OCI-LY7 (cell line): Measurements from ENCODE around the gene G6PC1. TPM values are rescaled to one million over a fixed set of nuclear protein-coding genes. Genes with fewer than 3 reads are reported as not detected.
"Not testable (repeated sequence)": the region's sequence is repeated elsewhere in the genome, so short reads cannot be mapped to it uniquely, and the experiment has no call there.

Experiments
- BruUV-seq: library from RNA; stranded (reverse); fragments of 400-500 nt; replicated peaks from 2 replicates; lab custom pipeline; 2021; lab: Mats Ljungman, UMichigan
- CTCF ChIA-PET: fragments of 300-600 bp; sonication (Branson Sonifier 250); formaldehyde crosslinking; loops from one replicate; lab custom pipeline; 2022; ENCODE audit warnings: antibody characterized with exemption; ENCODE audit not compliant: unreplicated experiment; lab: Charles Lee
- POLR2A ChIA-PET: fragments of 300-600 bp; sonication (Branson Sonifier 250); formaldehyde crosslinking; loops from one replicate; lab custom pipeline; 2022; ENCODE audit warnings: antibody characterized with exemption; lab: Charles Lee
- DNase-seq: peaks from one replicate; pipeline ENCODE4 v3.0.0-alpha.2; 2015; ENCODE audit warnings: low spot score
- H2AFZ ChIP-seq: fragments of 200-600 bp; sonication (generic), shearing (Covaris generic); 2 replicates; pipeline ENCODE4 v1.6.1; 2014; ENCODE audit warnings: mild to moderate bottlenecking, antibody characterized with exemption, low read length, moderate library complexity
- H3K27ac ChIP-seq: fragments of 200-600 bp; sonication (generic); 2 replicates; pipeline ENCODE4 v1.5.1; 2014; ENCODE audit warnings: mixed run types, low read depth, mild to moderate bottlenecking, moderate library complexity, low read length, inconsistent platforms; ENCODE audit not compliant: poor library complexity, severe bottlenecking
- H3K36me3 ChIP-seq: fragments of 200-600 bp; sonication (generic); 2 replicates; pipeline ENCODE4 v1.6.1; 2014; ENCODE audit warnings: mild to moderate bottlenecking, antibody characterized with exemption, low read length, moderate library complexity, mixed read lengths; ENCODE audit not compliant: insufficient read depth
- H3K4me1 ChIP-seq: fragments of 200-600 bp; sonication (generic); 2 replicates; pipeline ENCODE4 v1.5.1; 2014; ENCODE audit warnings: mild to moderate bottlenecking, low read length; ENCODE audit not compliant: insufficient read depth, poor library complexity, severe bottlenecking
- H3K4me2 ChIP-seq: fragments of 200-600 bp; sonication (generic); 2 replicates; pipeline ENCODE4 v1.6.1; 2014; ENCODE audit warnings: mild to moderate bottlenecking, low read length
- H3K4me3 ChIP-seq: fragments of 200-600 bp; sonication (generic); 2 replicates; pipeline ENCODE4 v1.5.1; 2014; ENCODE audit warnings: mild to moderate bottlenecking, low read depth, low read length; ENCODE audit not compliant: poor library complexity, severe bottlenecking
- H3K79me2 ChIP-seq: fragments of 200-600 bp; sonication (generic); 2 replicates; pipeline ENCODE4 v1.6.1; 2016; ENCODE audit warnings: low read depth, mild to moderate bottlenecking, low read length, moderate library complexity, mixed read lengths; ENCODE audit not compliant: insufficient read depth
- H3K9me2 ChIP-seq: fragments of 200-600 bp; sonication (generic); 2 replicates; pipeline ENCODE4 v1.6.1; 2016; ENCODE audit warnings: mild to moderate bottlenecking, low read length, mixed read lengths; ENCODE audit not compliant: insufficient read depth
- H3K9me3 ChIP-seq: fragments of 200-600 bp; sonication (generic); 2 replicates; pipeline ENCODE4 v1.6.1; 2014; ENCODE audit warnings: mild to moderate bottlenecking, mixed run types, low read length, mixed read lengths
- H4K20me1 ChIP-seq: fragments of 200-600 bp; sonication (generic); 2 replicates; pipeline ENCODE4 v1.6.1; 2014; ENCODE audit warnings: mild to moderate bottlenecking, antibody characterized with exemption, low read length, moderate library complexity, mixed read lengths; ENCODE audit not compliant: insufficient read depth
- EZH2phosphoT487 ChIP-seq: fragments of 200-600 bp; sonication (generic); IDR thresholded peaks from 2 replicates; pipeline ENCODE4 v1.6.1; 2018; ENCODE audit warnings: low read depth, borderline replicate concordance, mild to moderate bottlenecking, mixed run types, antibody characterized with exemption, low read length, moderate library complexity, mixed read lengths
- intact Hi-C: fragments of 100-400 bp; cut with micrococcal nuclease; formaldehyde crosslinking; loops from one replicate; pipeline ENCODE4 v1.10.0; 2022; ENCODE audit not compliant: unreplicated experiment
- total RNA-seq, 2 experiments: library from RNA; depleted of rRNA in 1 of 2; stranded (reverse); fragments of >200 nt in 1 of 2; shearing (Covaris generic) in 1 of 2; gene quantifications; 2 replicates each; pipeline ENCODE4 v1.2.3, GENCODE V29; 2014 to 2022
- TF ChIP-seq, protein P1 (sequence below): fragments of 200-600 bp; sonication (generic); conservative IDR thresholded peaks from 2 replicates; pipeline ENCODE4 v1.5.1; 2014; ENCODE audit warnings: mild to moderate bottlenecking, antibody characterized with exemption, low read length, moderate library complexity, mixed read lengths

Gene G6PC1
- total RNA-seq, 2 experiments from 2014 or later: 1.1 to 1.9 TPM

DNA sequence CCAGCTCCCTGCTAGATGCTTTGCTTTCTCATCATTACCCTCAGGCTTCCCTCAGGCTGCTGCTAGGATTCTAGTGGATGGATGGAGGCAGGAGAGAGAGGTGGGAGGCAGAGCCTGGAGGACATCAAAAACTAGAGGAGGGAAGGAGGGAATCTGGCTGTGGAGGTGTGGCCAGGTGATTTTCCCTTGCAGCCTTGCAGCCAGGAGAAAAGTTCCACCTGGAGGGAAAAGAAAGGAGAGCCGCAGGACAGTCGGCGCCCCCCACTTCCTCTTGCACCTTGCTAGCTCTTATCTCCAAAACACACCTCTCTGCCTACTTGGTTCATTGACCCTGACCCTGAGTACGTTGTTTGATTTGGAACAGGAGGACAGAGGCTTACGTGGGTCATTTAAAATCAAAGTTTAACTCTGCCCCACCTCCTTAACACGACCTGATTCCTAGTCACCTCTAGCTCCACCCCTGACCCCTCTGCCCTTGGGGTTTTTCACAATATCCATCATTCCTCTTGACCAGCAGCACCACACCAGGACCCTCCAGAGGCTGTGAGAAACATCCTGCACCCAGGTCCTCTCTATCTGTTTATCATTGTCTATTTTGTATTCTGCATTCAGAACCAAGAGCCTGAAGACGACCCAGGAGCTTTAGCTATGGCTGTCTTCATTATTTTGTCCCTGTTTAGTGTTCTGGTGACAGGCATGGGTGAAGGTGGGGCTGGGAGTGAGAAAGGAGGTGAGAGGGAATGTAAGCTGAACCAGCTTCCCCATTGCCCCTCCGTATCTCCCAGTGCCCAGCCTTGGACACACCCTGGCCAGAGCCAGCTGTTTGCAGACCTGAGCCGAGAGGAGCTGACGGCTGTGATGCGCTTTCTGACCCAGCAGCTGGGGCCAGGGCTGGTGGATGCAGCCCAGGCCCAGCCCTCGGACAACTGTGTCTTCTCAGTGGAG lies 33.7 kb upstream of the G6PC1 start:
- no TSS peak for BruUV-seq
- Histone ChIP-seq H3K4me1 (no peaks in the 10 kb centered on the region), H3K79me2 (no peaks in the 10 kb centered on the region), H3K9me2 (no peaks in the 10 kb centered on the region), H3K9me3 (0 out of 2 replicates have a peak, but pooled peaks cover 6% of the 10 kb centered on the region), H3K4me2 (no peak overlapping the region), H2AFZ (no peak overlapping the region), H3K4me3 (no peak overlapping the region), H3K36me3 (no peaks in the 10 kb centered on the region), H4K20me1 (no peaks in the 10 kb centered on the region), H3K27ac (no peak overlapping the region)
- intact Hi-C loops: no loop called here
- no peak for DNase-seq
- TF ChIP-seq, protein P1, sequence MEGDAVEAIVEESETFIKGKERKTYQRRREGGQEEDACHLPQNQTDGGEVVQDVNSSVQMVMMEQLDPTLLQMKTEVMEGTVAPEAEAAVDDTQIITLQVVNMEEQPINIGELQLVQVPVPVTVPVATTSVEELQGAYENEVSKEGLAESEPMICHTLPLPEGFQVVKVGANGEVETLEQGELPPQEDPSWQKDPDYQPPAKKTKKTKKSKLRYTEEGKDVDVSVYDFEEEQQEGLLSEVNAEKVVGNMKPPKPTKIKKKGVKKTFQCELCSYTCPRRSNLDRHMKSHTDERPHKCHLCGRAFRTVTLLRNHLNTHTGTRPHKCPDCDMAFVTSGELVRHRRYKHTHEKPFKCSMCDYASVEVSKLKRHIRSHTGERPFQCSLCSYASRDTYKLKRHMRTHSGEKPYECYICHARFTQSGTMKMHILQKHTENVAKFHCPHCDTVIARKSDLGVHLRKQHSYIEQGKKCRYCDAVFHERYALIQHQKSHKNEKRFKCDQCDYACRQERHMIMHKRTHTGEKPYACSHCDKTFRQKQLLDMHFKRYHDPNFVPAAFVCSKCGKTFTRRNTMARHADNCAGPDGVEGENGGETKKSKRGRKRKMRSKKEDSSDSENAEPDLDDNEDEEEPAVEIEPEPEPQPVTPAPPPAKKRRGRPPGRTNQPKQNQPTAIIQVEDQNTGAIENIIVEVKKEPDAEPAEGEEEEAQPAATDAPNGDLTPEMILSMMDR: no peak
- no peak for TF ChIP-seq EZH2phosphoT487
- ChIA-PET CTCF (no interaction called here), POLR2A (interaction anchor here (0.6 to 0.9 kb wide), 2 partner anchors 15 to 96 kb away, joined by 3 to 4 read pairs; no protein-coding TSS in a partner anchor)

DNA sequence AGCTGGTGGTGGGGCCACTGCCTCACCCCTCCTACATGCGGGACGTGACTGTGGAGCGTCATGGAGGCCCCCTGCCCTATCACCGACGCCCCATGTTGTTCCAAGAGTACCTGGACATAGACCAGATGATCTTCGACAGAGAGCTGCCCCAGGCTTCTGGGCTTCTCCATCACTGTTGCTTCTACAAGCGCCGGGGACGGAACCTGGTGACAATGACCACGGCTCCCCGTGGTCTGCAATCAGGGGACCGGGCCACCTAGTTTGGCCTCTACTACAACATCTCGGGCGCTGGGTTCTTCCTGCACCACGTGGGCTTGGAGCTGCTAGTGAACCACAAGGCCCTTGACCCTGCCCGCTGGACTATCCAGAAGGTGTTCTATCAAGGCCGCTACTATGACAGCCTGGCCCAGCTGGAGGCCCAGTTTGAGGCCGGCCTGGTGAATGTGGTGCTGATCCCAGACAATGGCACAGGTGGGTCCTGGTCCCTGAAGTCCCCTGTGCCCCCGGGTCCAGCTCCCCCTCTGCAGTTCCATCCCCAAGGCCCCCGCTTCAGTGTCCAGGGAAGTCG lies 32.8 kb upstream of the G6PC1 start:
- H3K36me3 ChIP-seq, BruUV-seq, POLR2A ChIA-PET, H3K9me3 ChIP-seq, H3K4me2 ChIP-seq, H3K4me3 ChIP-seq, H4K20me1 ChIP-seq, H3K9me2 ChIP-seq, H3K4me1 ChIP-seq, H3K79me2 ChIP-seq, DNase-seq, H2AFZ ChIP-seq, CTCF ChIA-PET, intact Hi-C loops, H3K27ac ChIP-seq: not testable (repeated sequence)

DNA sequence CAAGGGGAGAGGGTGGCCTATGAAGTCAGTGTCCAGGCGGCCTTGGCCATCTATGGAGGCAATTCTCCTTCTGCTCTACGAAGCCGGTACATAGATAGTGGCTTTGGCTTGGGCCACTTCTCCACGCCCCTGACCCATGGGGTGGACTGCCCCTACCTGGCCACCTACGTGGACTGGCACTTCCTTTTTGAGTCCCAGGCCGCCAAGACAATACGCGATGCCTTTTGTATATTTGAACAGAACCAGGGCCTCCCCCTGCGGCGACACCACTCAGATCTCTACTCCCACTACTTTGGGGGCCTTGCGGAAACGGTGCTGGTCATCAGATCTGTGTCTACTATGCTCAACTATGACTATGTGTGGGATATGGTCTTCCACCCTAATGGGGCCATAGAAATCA lies 32.3 kb upstream of the G6PC1 start:
- intact Hi-C loops: no loop called here
- POLR2A ChIA-PET: no interaction called here

More for the DNA sequence above, 32.3 kb upstream of the G6PC1 start:
- no TSS peak for BruUV-seq
- H3K27ac ChIP-seq: no peak overlapping the region
- H3K36me3 ChIP-seq: no peaks in the 10 kb centered on the region
- no peaks in the 10 kb centered on the region for H3K79me2 ChIP-seq
- no peaks in the 10 kb centered on the region for H3K4me1 ChIP-seq
- no peak for TF ChIP-seq EZH2phosphoT487
- TF ChIP-seq, protein P1: no peak
- no peak overlapping the region for H3K4me2 ChIP-seq
- no peak overlapping the region for H3K4me3 ChIP-seq
- no peak for DNase-seq
- no peaks in the 10 kb centered on the region for H4K20me1 ChIP-seq
- H3K9me3 ChIP-seq: 0 out of 2 replicates have a peak, but pooled peaks cover 6% of the 10 kb centered on the region
- H3K9me2 ChIP-seq: no peaks in the 10 kb centered on the region
- no peak overlapping the region for H2AFZ ChIP-seq
- CTCF ChIA-PET: no interaction called here
